Inferior parietal cortex (tissue), 1 donor: ENCODE results near the gene EML4.
A peak's percentile ranks its signal among the peaks of the same experiment; 100 is the strongest.

Experiments
- DNase-seq: peaks from one replicate; pipeline ENCODE4 v3.0.0-alpha.2; 2016; ENCODE audit errors: extremely low spot score

The EML4 gene

GRCh38 chr2:42307180-42307579, 138.0 kb downstream of the EML4 start:
- DNase-seq: no peak

DNA sequence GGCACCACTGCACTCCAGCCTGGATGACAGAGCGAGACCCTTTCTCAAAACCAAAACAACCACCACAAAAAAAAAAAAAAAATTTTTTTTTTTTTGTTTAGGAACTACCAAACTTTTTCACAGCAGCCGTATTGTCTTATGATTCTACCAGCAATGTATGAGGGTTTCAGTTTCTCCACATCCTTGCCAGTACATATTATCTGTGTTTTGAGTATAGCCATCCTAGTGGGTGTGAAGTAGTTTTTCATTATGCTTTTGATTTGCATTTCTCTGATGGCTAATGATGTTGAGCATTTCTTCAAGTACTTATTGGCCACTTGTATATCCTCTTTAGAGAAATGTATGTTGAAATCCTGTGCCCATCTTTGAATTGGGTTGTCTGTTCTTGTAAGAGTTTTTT, 140.2 kb downstream of the EML4 start:
- DNase-seq: no peak

DNA sequence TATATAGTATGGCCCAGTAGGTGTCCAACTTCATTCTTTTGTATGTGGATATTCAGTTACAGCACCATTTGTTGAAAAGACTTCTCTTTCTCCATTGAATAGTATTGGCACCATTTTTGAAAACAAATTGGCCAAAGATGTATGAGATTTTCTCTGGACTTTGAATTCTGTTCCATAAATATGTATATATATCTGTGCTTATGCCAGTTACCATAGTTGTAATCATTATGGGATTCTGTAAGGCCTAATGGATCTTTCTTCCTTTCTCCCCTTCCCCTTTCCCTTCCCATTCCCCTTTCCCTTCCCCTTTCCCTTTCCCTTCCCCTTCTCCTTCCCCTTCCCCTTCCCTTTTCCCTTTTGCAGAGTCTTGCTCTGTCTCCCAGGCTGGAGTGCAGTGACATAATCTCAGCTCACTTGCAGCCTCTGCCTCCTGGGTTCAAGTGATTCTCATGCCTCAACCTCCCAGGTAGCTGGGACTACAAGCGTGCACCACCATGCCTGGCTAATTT, 140.9 kb downstream of the EML4 start:
- no peak for DNase-seq

- no peak for DNase-seq
Measured at GRCh38 chr2:42312106-42312505, 143.0 kb downstream of the EML4 start.

GRCh38 chr2:42314892-42315468, 145.8 kb downstream of the EML4 start:
- DNase-seq: no peak

- no peak for DNase-seq
Measured at GRCh38 chr2:42315844-42316470, 146.8 kb downstream of the EML4 start.

DNA sequence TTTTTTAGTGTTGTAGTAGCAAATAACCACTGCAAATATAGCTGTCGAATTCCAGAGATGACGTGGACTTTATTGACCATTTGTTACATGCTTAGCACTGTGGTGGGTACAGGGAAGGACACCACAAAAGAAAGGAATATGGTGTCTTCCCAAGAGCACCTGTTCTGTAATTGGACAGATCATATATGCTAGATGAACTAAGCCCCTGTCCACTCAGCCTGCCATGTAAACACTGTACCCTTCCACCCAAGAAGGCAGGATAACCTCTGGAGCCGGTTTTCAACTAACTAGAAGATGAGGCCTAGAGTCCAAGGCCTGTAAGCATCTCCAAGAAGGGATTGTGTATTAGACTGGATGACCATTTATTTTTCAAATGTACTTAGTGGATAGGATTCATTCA, 147.8 kb downstream of the EML4 start:
- DNase-seq: no peak

DNA sequence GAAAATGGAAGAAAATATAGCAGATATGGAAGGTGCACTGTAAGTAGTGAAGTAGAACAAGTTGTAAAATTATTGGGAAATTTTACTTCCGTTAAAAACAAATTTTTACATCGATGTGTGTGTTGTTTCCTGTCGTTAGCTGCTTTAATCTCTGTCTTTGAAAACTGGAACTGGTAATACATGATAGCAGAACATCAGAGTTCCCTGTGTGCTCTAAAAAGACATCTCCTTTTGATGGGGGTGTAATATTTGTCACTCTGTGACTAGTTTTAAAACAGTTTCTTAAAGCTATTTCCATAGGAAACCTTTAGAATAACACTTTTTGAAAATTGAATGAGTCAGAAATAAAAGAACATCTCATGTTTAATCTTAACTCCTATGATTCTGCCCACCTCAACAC, 148.3 kb downstream of the EML4 start:
- no peak for DNase-seq

GRCh38 chr2:42317945-42318344, 148.8 kb downstream of the EML4 start:
- DNase-seq: no peak

- no peak for DNase-seq
Measured at GRCh38 chr2:42319265-42319664, 150.1 kb downstream of the EML4 start.

GRCh38 chr2:42321452-42322064, 152.4 kb downstream of the EML4 start:
- no peak for DNase-seq

GRCh38 chr2:42324244-42324643, 155.1 kb downstream of the EML4 start:
- no peak for DNase-seq

- no peak for DNase-seq
Measured at GRCh38 chr2:42324949-42325348, 155.8 kb downstream of the EML4 start.

GRCh38 chr2:42325609-42326008, 156.5 kb downstream of the EML4 start:
- no peak for DNase-seq

- no peak for DNase-seq
Measured at GRCh38 chr2:42327125-42327524, 158.0 kb downstream of the EML4 start.

GRCh38 chr2:42328148-42328833, 159.1 kb downstream of the EML4 start:
- peak; percentile 43 for DNase-seq

- DNase-seq: no peak
Measured at GRCh38 chr2:42328923-42329322, 159.8 kb downstream of the EML4 start.

DNA sequence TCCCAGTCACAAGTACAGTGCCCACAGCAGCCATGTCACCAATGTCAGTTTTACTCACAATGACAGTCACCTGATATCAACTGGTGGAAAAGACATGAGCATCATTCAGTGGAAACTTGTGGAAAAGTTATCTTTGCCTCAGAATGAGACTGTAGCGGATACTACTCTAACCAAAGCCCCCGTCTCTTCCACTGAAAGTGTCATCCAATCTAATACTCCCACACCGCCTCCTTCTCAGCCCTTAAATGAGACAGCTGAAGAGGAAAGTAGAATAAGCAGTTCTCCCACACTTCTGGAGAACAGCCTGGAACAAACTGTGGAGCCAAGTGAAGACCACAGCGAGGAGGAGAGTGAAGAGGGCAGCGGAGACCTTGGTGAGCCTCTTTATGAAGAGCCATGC, 160.6 kb downstream of the EML4 start:
- no peak for DNase-seq

DNA sequence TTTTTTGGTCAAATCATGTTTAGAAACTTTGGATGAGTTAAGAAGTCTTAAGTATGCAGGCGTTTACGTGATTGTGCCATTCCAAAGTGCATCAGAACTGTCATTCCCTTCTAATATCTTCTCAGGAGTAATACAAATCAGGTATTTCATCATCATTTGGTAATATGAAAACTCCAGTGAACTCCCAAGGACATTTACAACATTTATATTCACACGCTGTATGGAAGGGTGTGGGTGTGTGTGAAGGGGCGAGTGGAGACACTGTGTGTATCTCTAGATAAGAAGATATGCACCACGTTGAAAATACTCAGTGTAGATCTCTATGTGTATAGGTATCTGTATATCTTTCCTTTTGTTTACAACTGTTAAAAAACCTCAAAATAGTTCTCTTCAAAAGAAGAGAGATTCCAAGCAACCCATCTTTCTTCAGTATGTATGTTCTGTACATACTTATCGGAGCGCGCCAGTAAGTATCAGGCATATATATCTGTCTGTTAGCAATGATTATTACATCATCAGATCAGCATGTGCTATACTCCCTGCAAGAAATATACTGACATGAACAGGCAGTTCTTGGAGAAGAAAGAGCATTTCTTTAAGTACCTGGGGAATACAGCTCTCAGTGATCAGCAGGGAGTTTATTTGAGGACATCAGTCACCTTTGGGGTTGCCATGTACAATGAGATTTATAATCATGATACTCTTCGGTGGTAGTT, 162.6 kb downstream of the EML4 start:
- no peak for DNase-seq

GRCh38 chr2:42332575-42332974, 163.4 kb downstream of the EML4 start:
- DNase-seq: no peak

- DNase-seq: no peak
Measured at GRCh38 chr2:42333579-42333978, 164.4 kb downstream of the EML4 start.

GRCh38 chr2:42334220-42334619, 165.1 kb downstream of the EML4 start:
- no peak for DNase-seq
